ENCODE data around the gene ADAMTS7. TPM values are rescaled to one million over a fixed set of nuclear protein-coding genes. Genes with fewer than 3 reads are reported as not detected.
A peak's percentile ranks its signal among the peaks of the same experiment; 100 is the strongest.
"Not testable (repeated sequence)": the region's sequence is repeated elsewhere in the genome, so short reads cannot be mapped to it uniquely, and the experiment has no call there.

Gene ADAMTS7
- total and polyA plus RNA-seq, 8 donors, result 0.31 to 102 (median 2.3) TPM

DNA sequence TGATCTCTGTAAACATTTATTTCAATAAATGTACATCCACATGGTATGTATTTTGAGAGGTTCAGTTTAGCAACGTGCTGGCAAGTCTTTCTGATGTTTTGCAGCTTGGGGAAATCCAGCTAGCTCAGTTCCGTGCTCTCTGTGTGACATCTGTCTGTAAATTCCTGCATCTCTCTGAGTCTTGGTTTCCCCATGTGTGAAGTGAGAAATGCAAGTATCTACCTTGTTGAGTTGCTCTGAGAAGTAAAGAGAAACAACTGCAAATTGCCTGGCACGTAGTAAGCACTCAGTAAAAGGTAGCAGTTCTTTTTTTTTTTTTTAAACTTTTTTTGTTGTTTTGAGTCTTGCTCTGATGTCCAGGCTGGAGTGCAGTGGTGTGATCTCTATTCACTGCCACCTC lies 31.3 kb upstream of the ADAMTS7 start:
- H3K4me1 ChIP-seq, result peaks cover 0 to 13% (median 3%) of the 10 kb centered on the region in 4 donors
- no peak for DNase-seq
- no peaks in the 10 kb centered on the region for H3K27me3 ChIP-seq
- no peak overlapping the region for H3K4me3 ChIP-seq
- no peaks in the 10 kb centered on the region for H3K9me3 ChIP-seq
- intact Hi-C loops (cut with DNase I; ENCODE audit: low total_unique reads), result no loop called here
- WGBS, 5 donors, result 59 to 78% (median 68%) methylated on average over 3 of the region's 3 CpGs
- no peaks in the 10 kb centered on the region for H3K36me3 ChIP-seq
- H3K27ac ChIP-seq, result no peak overlapping the region
- no peak for TF ChIP-seq EP300 (IDR thresholded peaks at IDR 0.05)
- TF ChIP-seq, protein P1, sequence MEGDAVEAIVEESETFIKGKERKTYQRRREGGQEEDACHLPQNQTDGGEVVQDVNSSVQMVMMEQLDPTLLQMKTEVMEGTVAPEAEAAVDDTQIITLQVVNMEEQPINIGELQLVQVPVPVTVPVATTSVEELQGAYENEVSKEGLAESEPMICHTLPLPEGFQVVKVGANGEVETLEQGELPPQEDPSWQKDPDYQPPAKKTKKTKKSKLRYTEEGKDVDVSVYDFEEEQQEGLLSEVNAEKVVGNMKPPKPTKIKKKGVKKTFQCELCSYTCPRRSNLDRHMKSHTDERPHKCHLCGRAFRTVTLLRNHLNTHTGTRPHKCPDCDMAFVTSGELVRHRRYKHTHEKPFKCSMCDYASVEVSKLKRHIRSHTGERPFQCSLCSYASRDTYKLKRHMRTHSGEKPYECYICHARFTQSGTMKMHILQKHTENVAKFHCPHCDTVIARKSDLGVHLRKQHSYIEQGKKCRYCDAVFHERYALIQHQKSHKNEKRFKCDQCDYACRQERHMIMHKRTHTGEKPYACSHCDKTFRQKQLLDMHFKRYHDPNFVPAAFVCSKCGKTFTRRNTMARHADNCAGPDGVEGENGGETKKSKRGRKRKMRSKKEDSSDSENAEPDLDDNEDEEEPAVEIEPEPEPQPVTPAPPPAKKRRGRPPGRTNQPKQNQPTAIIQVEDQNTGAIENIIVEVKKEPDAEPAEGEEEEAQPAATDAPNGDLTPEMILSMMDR (IDR thresholded peaks at IDR 0.05), result no peak
- TF ChIP-seq POLR2A (IDR thresholded peaks at IDR 0.05), result no peak
- no peak for TF ChIP-seq POLR2AphosphoS5 (IDR thresholded peaks at IDR 0.05)

GRCh38 chr15:78841891-78842290 lies 30.6 kb upstream of the ADAMTS7 start:
- peaks cover 0 to 13% (median 3%) of the 10 kb centered on the region in 4 donors for H3K4me1 ChIP-seq
- no peaks in the 10 kb centered on the region for H3K36me3 ChIP-seq
- no peak overlapping the region for H3K27ac ChIP-seq
- no peak for DNase-seq
- no peaks in the 10 kb centered on the region for H3K27me3 ChIP-seq
- no peaks in the 10 kb centered on the region for H3K9me3 ChIP-seq
- H3K4me3 ChIP-seq, result no peak overlapping the region
- intact Hi-C loops (cut with DNase I; ENCODE audit: low total_unique reads), result no loop called here
- TF ChIP-seq EP300 (IDR thresholded peaks at IDR 0.05), result no peak
- TF ChIP-seq, protein P1 (IDR thresholded peaks at IDR 0.05), result no peak
- TF ChIP-seq POLR2A (IDR thresholded peaks at IDR 0.05), result no peak
- no peak for TF ChIP-seq POLR2AphosphoS5 (IDR thresholded peaks at IDR 0.05)
- WGBS, 5 donors, result 79 to 84% (median 82%) methylated on average over 6 of the region's 6 CpGs

DNA sequence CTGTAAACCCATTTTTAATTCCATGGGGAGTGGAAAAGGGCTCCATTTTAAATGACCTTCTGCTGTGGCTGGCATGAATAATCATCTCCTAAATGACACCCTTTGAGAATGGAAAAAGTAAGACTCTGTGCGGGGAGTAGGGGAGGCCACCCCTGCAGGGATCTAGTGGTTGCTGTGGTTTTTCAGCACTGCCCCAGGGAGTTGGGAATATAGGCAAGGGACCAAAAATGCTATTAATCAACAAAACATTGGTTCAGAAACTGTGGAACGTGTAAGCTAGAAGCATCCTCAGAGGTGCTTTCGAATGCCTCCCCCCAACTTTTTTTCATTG lies 30.1 kb upstream of the ADAMTS7 start:
- TF ChIP-seq EP300 (IDR thresholded peaks at IDR 0.05), result no peak
- TF ChIP-seq, protein P1 (IDR thresholded peaks at IDR 0.05), result no peak
- no peaks in the 10 kb centered on the region for H3K27me3 ChIP-seq
- WGBS, 5 donors, result 48 to 79% (median 68%) methylated on average over 3 of the region's 3 CpGs
- H3K4me1 ChIP-seq, result peaks cover 0 to 13% (median 3%) of the 10 kb centered on the region in 4 donors
- H3K4me3 ChIP-seq, result no peak overlapping the region
- H3K27ac ChIP-seq, result peak overlapping the region in 1 of 5 donors; percentile 60
- intact Hi-C loops (cut with DNase I; ENCODE audit: low total_unique reads), result no loop called here
- no peaks in the 10 kb centered on the region for H3K36me3 ChIP-seq
- no peaks in the 10 kb centered on the region for H3K9me3 ChIP-seq
- no peak for DNase-seq

GRCh38 chr15:78840661-78841375 lies 29.6 kb upstream of the ADAMTS7 start:
- Histone ChIP-seq H3K27me3 (no peaks in the 10 kb centered on the region), H3K36me3 (no peaks in the 10 kb centered on the region), H3K4me3 (no peak overlapping the region), H3K9me3 (no peaks in the 10 kb centered on the region), H3K4me1 (peaks cover 0 to 13% (median 3%) of the 10 kb centered on the region in 4 donors), H3K27ac (peak overlapping the region in 1 of 5 donors; percentile 60)
- intact Hi-C loops (cut with DNase I; ENCODE audit: low total_unique reads), result no loop called here
- peak in 1 of 2 donors; percentile 39 for DNase-seq
- 67 to 80% (median 74%) methylated on average over 7 of the region's 7 CpGs for WGBS, 5 donors
- TF ChIP-seq POLR2AphosphoS5 (IDR thresholded peaks at IDR 0.05) (no peak), EP300 (IDR thresholded peaks at IDR 0.05) (no peak), POLR2A (IDR thresholded peaks at IDR 0.05) (no peak)
- TF ChIP-seq, protein P1 (IDR thresholded peaks at IDR 0.05), result no peak

- WGBS, 5 donors, result 71 to 94% (median 89%) methylated on average over 6 of the region's 6 CpGs
- intact Hi-C loops (cut with DNase I; ENCODE audit: low total_unique reads); DNase-seq; H3K36me3 ChIP-seq; H3K27ac ChIP-seq; H3K27me3 ChIP-seq; H3K9me3 ChIP-seq; H3K4me3 ChIP-seq: not testable (repeated sequence)
- H3K4me1 ChIP-seq, result peaks cover 0 to 13% (median 3%) of the 10 kb centered on the region in 4 donors
Observed at GRCh38 chr15:78839151-78839550, 27.9 kb upstream of the ADAMTS7 start.
